Measurements from ENCODE around the gene NKD2. TPM values are rescaled to one million over a fixed set of nuclear protein-coding genes. Genes with fewer than 3 reads are reported as not detected.

The NKD2 gene
- total RNA-seq, 2 experiments from 2014 or later = 0.38 TPM

DNA sequence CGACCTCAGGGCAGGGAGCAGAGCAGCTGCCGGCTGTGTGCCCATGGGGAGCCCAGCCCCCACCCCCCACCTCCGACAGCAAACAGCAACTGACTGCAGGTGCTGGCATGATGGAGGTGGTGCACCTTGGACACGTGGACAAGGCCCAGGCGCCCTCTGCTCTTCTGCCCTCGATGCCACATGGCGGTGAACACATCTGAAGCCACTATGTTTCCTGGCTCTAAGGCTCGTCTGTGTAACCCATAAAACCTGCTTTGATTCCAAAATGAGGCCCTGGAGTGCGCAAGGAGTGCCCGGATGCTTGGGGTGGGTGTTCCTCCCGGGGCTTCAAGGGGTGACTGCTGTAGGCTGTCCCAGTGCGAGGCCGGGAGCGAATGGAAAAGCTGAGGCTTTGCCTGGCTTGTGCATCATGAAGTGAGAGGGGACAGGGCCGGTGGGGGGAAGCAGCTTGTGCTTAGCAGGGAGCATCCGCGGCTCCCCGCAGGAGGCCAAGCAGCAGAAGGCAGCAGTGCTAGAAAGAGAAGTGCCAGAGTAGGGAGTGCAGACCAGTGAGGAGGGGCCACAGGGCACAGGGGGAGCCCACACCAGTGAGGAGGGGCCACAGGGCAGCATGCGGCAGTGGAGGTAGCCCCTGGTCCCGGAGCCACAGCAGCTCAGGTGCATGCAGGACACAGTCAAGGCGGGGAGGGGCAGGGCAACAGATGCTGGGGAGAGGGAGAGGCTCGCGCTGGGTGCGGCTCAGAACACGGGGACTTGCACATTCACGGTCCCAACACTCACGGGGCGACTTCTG lies 30.0 kb downstream of the NKD2 start:
- Histone ChIP-seq H3K79me2 (ENCODE audit: insufficient read depth, low read depth, low read length) (no peaks in the 10 kb centered on the region), H3K9me2 (ENCODE audit: insufficient read depth, low read length) (no peaks in the 10 kb centered on the region), H2AFZ (ENCODE audit: low read length) (no peak overlapping the region), H3K9me3 (ENCODE audit: low read length) (no peaks in the 10 kb centered on the region), H4K20me1 (ENCODE audit: insufficient read depth, low read length) (no peaks in the 10 kb centered on the region), H3K4me2 (ENCODE audit: low read length) (no peak overlapping the region), H3K4me1 (ENCODE audit: insufficient read depth, low read length, poor library complexity, severe bottlenecking) (no peaks in the 10 kb centered on the region), H3K4me3 (ENCODE audit: low read depth, low read length, poor library complexity, severe bottlenecking) (no peak overlapping the region), H3K27ac (ENCODE audit: low read depth, low read length, poor library complexity, severe bottlenecking) (no peak overlapping the region), H3K36me3 (ENCODE audit: insufficient read depth, low read length) (no peaks in the 10 kb centered on the region)
- BruUV-seq (replicated peaks) = no TSS peak
- intact Hi-C loops (cut with micrococcal nuclease; ENCODE audit: unreplicated experiment) = no loop called here
- DNase-seq (ENCODE audit: low spot score) = no peak
- no peak for TF ChIP-seq CTCF (conservative IDR thresholded peaks at IDR 0.05; ENCODE audit: low read length)
- no peak for TF ChIP-seq EZH2phosphoT487 (IDR thresholded peaks at IDR 0.05; ENCODE audit: borderline replicate concordance, low read depth, low read length)
- ChIA-PET POLR2A (no interaction called here), CTCF (ENCODE audit: unreplicated experiment) (no interaction called here)

- no peaks in the 10 kb centered on the region for H3K9me2 ChIP-seq (ENCODE audit: insufficient read depth, low read length)
- H3K4me1 ChIP-seq (ENCODE audit: insufficient read depth, low read length, poor library complexity, severe bottlenecking) = no peaks in the 10 kb centered on the region
- H2AFZ ChIP-seq (ENCODE audit: low read length) = no peak overlapping the region
- no peaks in the 10 kb centered on the region for H3K79me2 ChIP-seq (ENCODE audit: insufficient read depth, low read depth, low read length)
- TF ChIP-seq EZH2phosphoT487 (IDR thresholded peaks at IDR 0.05; ENCODE audit: borderline replicate concordance, low read depth, low read length) (no peak), CTCF (conservative IDR thresholded peaks at IDR 0.05; ENCODE audit: low read length) (no peak)
- intact Hi-C loops (cut with micrococcal nuclease; ENCODE audit: unreplicated experiment) = no loop called here
- no TSS peak for BruUV-seq (replicated peaks)
- H3K9me3 ChIP-seq (ENCODE audit: low read length) = no peaks in the 10 kb centered on the region
- POLR2A ChIA-PET = no interaction called here
- H4K20me1 ChIP-seq (ENCODE audit: insufficient read depth, low read length) = no peaks in the 10 kb centered on the region
- no peaks in the 10 kb centered on the region for H3K36me3 ChIP-seq (ENCODE audit: insufficient read depth, low read length)
- H3K27ac ChIP-seq (ENCODE audit: low read depth, low read length, poor library complexity, severe bottlenecking) = no peak overlapping the region
- no peak overlapping the region for H3K4me3 ChIP-seq (ENCODE audit: low read depth, low read length, poor library complexity, severe bottlenecking)
- CTCF ChIA-PET (ENCODE audit: unreplicated experiment) = no interaction called here
- no peak for DNase-seq (ENCODE audit: low spot score)
- H3K4me2 ChIP-seq (ENCODE audit: low read length) = no peak overlapping the region
Measured at GRCh38 chr5:1039210-1039548, 30.6 kb downstream of the NKD2 start.

- H3K4me1 ChIP-seq (ENCODE audit: insufficient read depth, low read length, poor library complexity, severe bottlenecking) = no peaks in the 10 kb centered on the region
- BruUV-seq (replicated peaks) = no TSS peak
- H3K9me2 ChIP-seq (ENCODE audit: insufficient read depth, low read length) = no peaks in the 10 kb centered on the region
- no peak overlapping the region for H3K4me3 ChIP-seq (ENCODE audit: low read depth, low read length, poor library complexity, severe bottlenecking)
- H2AFZ ChIP-seq (ENCODE audit: low read length) = no peak overlapping the region
- H3K4me2 ChIP-seq (ENCODE audit: low read length) = no peak overlapping the region
- TF ChIP-seq CTCF (conservative IDR thresholded peaks at IDR 0.05; ENCODE audit: low read length) (no peak), EZH2phosphoT487 (IDR thresholded peaks at IDR 0.05; ENCODE audit: borderline replicate concordance, low read depth, low read length) (no peak)
- H3K27ac ChIP-seq (ENCODE audit: low read depth, low read length, poor library complexity, severe bottlenecking) = no peak overlapping the region
- intact Hi-C loops (cut with micrococcal nuclease; ENCODE audit: unreplicated experiment) = no loop called here
- CTCF ChIA-PET (ENCODE audit: unreplicated experiment) = no interaction called here
- H3K79me2 ChIP-seq (ENCODE audit: insufficient read depth, low read depth, low read length) = no peaks in the 10 kb centered on the region
- DNase-seq (ENCODE audit: low spot score) = no peak
- no peaks in the 10 kb centered on the region for H4K20me1 ChIP-seq (ENCODE audit: insufficient read depth, low read length)
- no peaks in the 10 kb centered on the region for H3K9me3 ChIP-seq (ENCODE audit: low read length)
- H3K36me3 ChIP-seq (ENCODE audit: insufficient read depth, low read length) = no peaks in the 10 kb centered on the region
- POLR2A ChIA-PET = no interaction called here
Measured at GRCh38 chr5:1039706-1040260, 31.2 kb downstream of the NKD2 start.

All from OCI-LY7 (cell line).